ENCODE results near the gene RAB11FIP3. TPM values are rescaled to one million over a fixed set of nuclear protein-coding genes. Genes with fewer than 3 reads are reported as not detected.

The RAB11FIP3 gene
- total and polyA plus RNA-seq, 7 experiments from 2014 or later: 0.71 to 53.0 (median 43.3) TPM

DNA sequence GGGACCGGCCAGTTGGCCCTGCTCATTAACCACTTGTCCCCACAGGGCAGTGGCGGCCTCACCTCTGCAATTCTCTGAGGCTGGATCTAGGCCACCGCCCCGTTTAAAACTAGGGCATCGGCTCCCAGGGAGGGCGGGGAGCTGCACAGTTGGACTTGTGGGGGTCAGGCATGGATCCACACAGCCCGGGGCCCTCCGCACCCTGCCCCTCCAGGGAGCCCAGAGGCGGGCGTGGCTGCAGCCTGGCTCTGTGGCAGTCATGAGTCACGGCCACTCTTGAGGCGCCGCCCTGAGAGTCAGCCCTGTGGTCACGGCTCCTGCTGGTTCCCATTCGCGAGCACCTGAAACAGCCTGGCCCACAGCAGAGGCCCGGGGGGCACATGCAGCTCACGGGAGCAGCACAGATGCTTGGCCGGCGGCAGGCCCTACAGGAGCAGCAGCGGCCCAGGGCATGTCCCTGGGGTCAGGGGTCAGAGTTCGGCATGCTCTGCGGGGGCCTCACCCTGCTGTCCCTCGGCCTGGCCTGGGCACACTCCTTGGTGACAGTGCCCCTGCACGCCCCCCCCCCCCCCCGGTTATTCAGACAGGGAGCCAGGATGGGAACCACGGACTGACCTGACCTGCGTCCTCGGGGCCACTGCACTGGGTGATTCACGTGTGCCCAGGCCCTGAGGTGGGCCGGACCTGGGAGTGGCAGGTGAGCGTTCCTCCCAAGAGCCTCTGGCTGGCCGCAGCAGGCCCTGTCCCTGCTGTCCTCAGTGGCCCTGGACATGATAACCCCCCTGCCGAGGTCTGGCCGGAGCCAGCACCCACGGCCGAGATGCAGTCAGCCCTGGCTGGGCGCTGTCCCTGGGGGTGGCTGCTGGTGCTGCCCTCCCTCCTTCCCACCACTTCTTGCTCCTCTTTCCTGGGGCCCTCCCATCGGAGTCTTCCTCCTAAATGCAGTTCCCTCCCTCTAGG lies 110.3 kb downstream of the RAB11FIP3 start:
- no peak overlapping the region for H3K27ac Mint-ChIP-seq
- H3K4me1 Mint-ChIP-seq: peaks cover 0 to 3% (median 0%) of the 10 kb centered on the region in 7 donors
- H3K9me3 Mint-ChIP-seq: no peaks in the 10 kb centered on the region
- H3K4me3 Mint-ChIP-seq: no peak overlapping the region
- no peak overlapping the region for H3K27ac ChIP-seq (ENCODE audit: low read depth, low read length)
- intact Hi-C loops (cut with micrococcal nuclease): no loop called here
- H3K36me3 ChIP-seq (ENCODE audit: control insufficient read depth in 2 of 3, insufficient read depth in 3 of 3, low read length in 3 of 3): peaks cover 0 to 34% (median 0%) of the 10 kb centered on the region in 3 experiments
- no peaks in the 10 kb centered on the region for H3K9me3 ChIP-seq (ENCODE audit: control insufficient read depth in 2 of 3, low read length in 3 of 3)
- CTCF ChIA-PET: no interaction called here
- POLR2A ChIA-PET: no interaction called here
- no peak overlapping the region for H3K4me3 ChIP-seq (ENCODE audit: low read length)
- peaks cover 0 to 4% (median 0%) of the 10 kb centered on the region in 5 donors for H3K36me3 Mint-ChIP-seq
- no peaks in the 10 kb centered on the region for H3K27me3 Mint-ChIP-seq
- H3K4me1 ChIP-seq (ENCODE audit: control insufficient read depth in 2 of 2, insufficient read depth in 2 of 2, low read length in 2 of 2): no peaks in the 10 kb centered on the region
- DNase-seq (no peak), ATAC-seq (peak; percentile 60)
- no peaks in the 10 kb centered on the region for H3K27me3 ChIP-seq (ENCODE audit: control insufficient read depth in 2 of 2, insufficient read depth in 2 of 2, low read length in 2 of 2)

DNA sequence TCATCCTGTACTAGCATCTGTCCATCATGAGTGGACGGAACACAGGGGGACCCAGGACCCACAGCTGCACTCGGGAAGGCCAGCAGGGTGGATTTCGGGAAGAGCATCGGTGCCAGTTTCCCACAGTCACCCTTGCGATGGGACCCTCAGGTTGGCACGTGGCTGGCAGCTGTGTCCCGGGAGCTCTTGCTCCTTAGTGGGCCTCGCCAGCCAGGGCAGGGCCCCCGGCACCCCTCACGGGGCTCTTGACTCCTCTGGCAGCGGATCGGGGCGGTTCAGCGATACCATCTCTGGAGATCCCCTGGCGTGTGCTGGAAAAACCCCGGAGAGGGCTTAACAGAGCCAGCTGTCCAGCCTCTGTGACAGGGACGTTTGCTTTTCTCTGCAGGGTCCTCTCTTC lies 111.3 kb downstream of the RAB11FIP3 start:
- H3K27ac Mint-ChIP-seq: no peak overlapping the region
- POLR2A ChIA-PET: no interaction called here

DNA sequence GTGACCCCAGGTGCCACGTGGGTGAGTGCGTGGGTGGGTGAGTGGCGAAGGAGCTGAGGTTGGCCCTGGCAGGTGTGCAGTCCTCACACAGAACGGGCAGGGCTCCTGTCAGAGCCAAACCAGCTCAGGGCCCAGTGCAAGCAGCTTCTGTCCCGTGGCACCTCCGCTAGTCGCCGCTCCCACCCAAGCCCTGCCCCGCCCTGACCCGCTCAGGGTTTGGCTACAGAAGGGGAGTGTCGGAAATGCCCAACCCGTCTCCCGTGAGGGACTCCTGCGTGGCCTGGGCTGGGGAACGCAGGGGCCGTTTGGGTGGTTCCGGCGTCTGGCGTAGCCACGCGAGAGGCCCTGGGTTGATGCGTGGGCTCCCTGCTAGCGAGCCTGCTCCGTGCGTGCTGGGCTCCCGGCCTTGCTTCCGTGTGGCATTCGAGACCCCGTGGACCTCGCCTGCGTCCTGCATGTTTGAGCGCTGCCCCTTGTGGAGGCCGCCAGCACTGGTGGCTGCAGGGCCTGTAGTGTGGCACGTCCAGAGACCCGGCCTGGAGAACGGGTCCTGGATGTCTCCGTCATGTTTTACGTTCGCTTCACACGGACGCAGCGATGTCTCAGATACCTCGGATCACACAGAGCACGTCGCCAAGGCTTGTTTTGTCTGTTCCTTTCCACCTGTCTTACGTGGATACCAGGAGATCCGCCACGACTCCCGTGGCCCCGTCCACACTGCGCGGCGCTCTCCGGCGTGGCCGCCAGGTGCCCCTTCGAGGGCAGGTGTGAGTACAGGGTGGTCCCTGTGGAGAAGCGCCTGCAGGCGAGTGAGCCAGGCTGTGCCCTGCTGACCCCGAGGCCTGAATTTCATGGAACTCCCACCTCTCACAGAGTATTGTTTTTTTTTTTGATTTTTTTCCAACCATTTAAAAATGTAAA lies 112.2 kb downstream of the RAB11FIP3 start:
- Mint-ChIP-seq H3K36me3 (peaks cover 0 to 8% (median 0%) of the 10 kb centered on the region in 5 donors), H3K4me3 (no peak overlapping the region), H3K4me1 (peaks cover 0 to 3% (median 0%) of the 10 kb centered on the region in 7 donors), H3K9me3 (no peaks in the 10 kb centered on the region), H3K27me3 (no peaks in the 10 kb centered on the region), H3K27ac (no peak overlapping the region)
- POLR2A ChIA-PET: no interaction called here
- H3K27me3 ChIP-seq (ENCODE audit: control insufficient read depth in 2 of 2, insufficient read depth in 2 of 2, low read length in 2 of 2): no peaks in the 10 kb centered on the region
- CTCF ChIA-PET: no interaction called here
- no peak for DNase-seq
- H3K4me3 ChIP-seq (ENCODE audit: low read length): no peak overlapping the region
- no peak for ATAC-seq
- H3K9me3 ChIP-seq (ENCODE audit: control insufficient read depth in 2 of 3, low read length in 3 of 3): no peaks in the 10 kb centered on the region
- H3K36me3 ChIP-seq (ENCODE audit: control insufficient read depth in 2 of 3, insufficient read depth in 3 of 3, low read length in 3 of 3): peaks cover 0 to 34% (median 0%) of the 10 kb centered on the region in 3 experiments
- H3K4me1 ChIP-seq (ENCODE audit: control insufficient read depth in 2 of 2, insufficient read depth in 2 of 2, low read length in 2 of 2): no peaks in the 10 kb centered on the region
- H3K27ac ChIP-seq (ENCODE audit: low read depth, low read length): no peak overlapping the region
- intact Hi-C loops (cut with micrococcal nuclease): no loop called here

More for the DNA sequence above, 111.3 kb downstream of the RAB11FIP3 start:
- H3K4me3 Mint-ChIP-seq: no peak overlapping the region
- no peaks in the 10 kb centered on the region for H3K27me3 ChIP-seq (ENCODE audit: control insufficient read depth in 2 of 2, insufficient read depth in 2 of 2, low read length in 2 of 2)
- ATAC-seq (no peak), DNase-seq (no peak)
- no peaks in the 10 kb centered on the region for H3K4me1 ChIP-seq (ENCODE audit: control insufficient read depth in 2 of 2, insufficient read depth in 2 of 2, low read length in 2 of 2)
- H3K4me1 Mint-ChIP-seq: peaks cover 0 to 3% (median 0%) of the 10 kb centered on the region in 7 donors
- intact Hi-C loops (cut with micrococcal nuclease): no loop called here
- H3K36me3 Mint-ChIP-seq: peaks cover 0 to 4% (median 0%) of the 10 kb centered on the region in 5 donors
- CTCF ChIA-PET: no interaction called here
- peaks cover 0 to 34% (median 0%) of the 10 kb centered on the region in 3 experiments for H3K36me3 ChIP-seq (ENCODE audit: control insufficient read depth in 2 of 3, insufficient read depth in 3 of 3, low read length in 3 of 3)
- no peak overlapping the region for H3K4me3 ChIP-seq (ENCODE audit: low read length)
- no peaks in the 10 kb centered on the region for H3K9me3 ChIP-seq (ENCODE audit: control insufficient read depth in 2 of 3, low read length in 3 of 3)
- H3K27ac ChIP-seq (ENCODE audit: low read depth, low read length): no peak overlapping the region
- no peaks in the 10 kb centered on the region for H3K9me3 Mint-ChIP-seq
- H3K27me3 Mint-ChIP-seq: no peaks in the 10 kb centered on the region

DNA sequence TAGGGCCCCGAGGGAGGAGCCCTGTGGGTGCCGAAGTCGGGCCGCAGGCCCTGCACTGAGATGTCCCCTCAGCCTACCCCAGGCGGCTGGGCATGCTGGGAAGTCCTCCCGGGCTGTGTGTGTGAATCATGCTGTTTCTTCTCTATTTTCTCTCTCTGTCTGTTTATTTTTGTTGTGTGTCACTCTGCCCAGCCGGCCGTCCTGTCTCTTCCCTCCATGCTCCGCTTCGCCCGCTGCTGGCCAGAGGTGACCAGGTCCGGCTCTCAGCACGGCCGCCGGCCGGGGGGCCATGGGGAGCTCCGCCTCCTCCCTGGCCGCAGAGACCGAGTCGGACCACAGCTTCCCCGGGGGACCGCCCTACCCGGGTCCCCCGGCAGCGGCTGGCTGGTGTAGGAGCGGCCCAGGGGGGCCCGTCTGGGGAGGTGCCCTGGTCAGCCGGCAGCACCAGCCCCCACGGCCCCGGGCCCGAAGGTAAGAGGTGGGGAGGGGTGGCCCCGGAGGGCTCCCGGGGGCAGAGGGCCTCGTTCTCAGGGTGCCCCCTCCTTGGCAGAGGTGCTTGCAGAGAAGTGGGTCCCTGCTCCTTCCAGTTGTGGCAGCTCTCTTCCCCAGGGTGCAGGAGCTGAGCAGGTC lies 114.6 kb downstream of the RAB11FIP3 start:
- intact Hi-C loops (cut with micrococcal nuclease): no loop called here
- no peak for DNase-seq

DNA sequence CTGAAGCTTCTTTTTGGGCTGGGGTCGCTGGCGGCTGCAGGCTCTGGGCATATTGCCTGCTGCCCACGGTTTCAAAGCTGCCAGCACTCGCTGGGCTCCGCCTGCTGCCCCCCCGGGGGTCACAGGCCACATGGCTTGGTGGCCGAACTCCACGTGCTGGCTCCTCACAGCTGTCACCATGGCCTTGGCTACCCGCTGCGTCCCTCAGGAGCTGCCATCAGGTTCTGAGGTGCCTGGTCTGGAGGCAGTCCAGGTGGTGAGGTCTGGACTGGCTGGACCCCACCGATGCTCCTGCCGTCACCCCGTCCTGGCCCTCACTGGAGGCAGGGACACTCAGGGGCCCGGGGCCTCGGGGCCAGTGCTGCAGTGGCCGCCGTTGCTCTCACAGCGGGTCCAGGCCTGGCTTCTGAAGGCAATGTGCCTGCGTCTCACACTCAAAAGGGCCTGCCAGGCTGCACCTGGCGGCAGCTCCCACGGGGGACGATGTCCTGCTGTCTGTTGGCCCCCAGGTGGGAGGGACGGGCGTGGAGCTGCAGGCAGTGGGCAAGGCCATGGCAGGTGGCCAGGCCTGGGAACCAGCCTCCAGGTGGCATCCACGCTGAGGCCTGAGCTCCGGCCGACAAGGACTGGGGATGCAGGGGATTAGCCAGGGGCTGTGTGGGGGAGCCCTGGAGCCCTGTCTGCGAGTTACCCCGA lies 115.3 kb downstream of the RAB11FIP3 start:
- ChIA-PET CTCF (no interaction called here), POLR2A (no interaction called here)
- Mint-ChIP-seq H3K27me3 (no peaks in the 10 kb centered on the region), H3K27ac (no peak overlapping the region), H3K4me3 (no peak overlapping the region), H3K36me3 (peaks cover 0 to 11% (median 0%) of the 10 kb centered on the region in 5 donors), H3K9me3 (no peaks in the 10 kb centered on the region), H3K4me1 (peaks cover 0 to 8% (median 0%) of the 10 kb centered on the region in 7 donors)
- no peaks in the 10 kb centered on the region for H3K4me1 ChIP-seq (ENCODE audit: control insufficient read depth in 2 of 2, insufficient read depth in 2 of 2, low read length in 2 of 2)
- no peak for DNase-seq
- H3K36me3 ChIP-seq (ENCODE audit: control insufficient read depth in 2 of 3, insufficient read depth in 3 of 3, low read length in 3 of 3): peaks cover 0 to 26% (median 0%) of the 10 kb centered on the region in 3 experiments
- no peaks in the 10 kb centered on the region for H3K9me3 ChIP-seq (ENCODE audit: control insufficient read depth in 2 of 3, low read length in 3 of 3)
- no peak for ATAC-seq
- intact Hi-C loops (cut with micrococcal nuclease): no loop called here
- H3K27me3 ChIP-seq (ENCODE audit: control insufficient read depth in 2 of 2, insufficient read depth in 2 of 2, low read length in 2 of 2): no peaks in the 10 kb centered on the region
- no peak overlapping the region for H3K4me3 ChIP-seq (ENCODE audit: low read length)
- no peak overlapping the region for H3K27ac ChIP-seq (ENCODE audit: low read depth, low read length)

More for the DNA sequence above, 114.6 kb downstream of the RAB11FIP3 start:
- Histone ChIP-seq H3K9me3 (ENCODE audit: control insufficient read depth in 2 of 3, low read length in 3 of 3) (no peaks in the 10 kb centered on the region), H3K4me3 (ENCODE audit: low read length) (no peak overlapping the region), H3K27me3 (ENCODE audit: control insufficient read depth in 2 of 2, insufficient read depth in 2 of 2, low read length in 2 of 2) (no peaks in the 10 kb centered on the region), H3K27ac (ENCODE audit: low read depth, low read length) (no peak overlapping the region), H3K36me3 (ENCODE audit: control insufficient read depth in 2 of 3, insufficient read depth in 3 of 3, low read length in 3 of 3) (peaks cover 0 to 33% (median 0%) of the 10 kb centered on the region in 3 experiments), H3K4me1 (ENCODE audit: control insufficient read depth in 2 of 2, insufficient read depth in 2 of 2, low read length in 2 of 2) (no peaks in the 10 kb centered on the region)
- ChIA-PET CTCF (interaction anchor here (0.5 kb wide), 1 partner anchor 39 kb away, joined by 4 read pairs; no protein-coding TSS in a partner anchor), POLR2A (no interaction called here)
- H3K27me3 Mint-ChIP-seq: no peaks in the 10 kb centered on the region
- peaks cover 0 to 6% (median 0%) of the 10 kb centered on the region in 7 donors for H3K4me1 Mint-ChIP-seq
- H3K36me3 Mint-ChIP-seq: peaks cover 0 to 11% (median 0%) of the 10 kb centered on the region in 5 donors
- H3K4me3 Mint-ChIP-seq: no peak overlapping the region
- no peaks in the 10 kb centered on the region for H3K9me3 Mint-ChIP-seq
- no peak overlapping the region for H3K27ac Mint-ChIP-seq
- no peak for ATAC-seq
